Measurements from ENCODE around the gene SLC2A9.

SLC2A9 gene

DNA sequence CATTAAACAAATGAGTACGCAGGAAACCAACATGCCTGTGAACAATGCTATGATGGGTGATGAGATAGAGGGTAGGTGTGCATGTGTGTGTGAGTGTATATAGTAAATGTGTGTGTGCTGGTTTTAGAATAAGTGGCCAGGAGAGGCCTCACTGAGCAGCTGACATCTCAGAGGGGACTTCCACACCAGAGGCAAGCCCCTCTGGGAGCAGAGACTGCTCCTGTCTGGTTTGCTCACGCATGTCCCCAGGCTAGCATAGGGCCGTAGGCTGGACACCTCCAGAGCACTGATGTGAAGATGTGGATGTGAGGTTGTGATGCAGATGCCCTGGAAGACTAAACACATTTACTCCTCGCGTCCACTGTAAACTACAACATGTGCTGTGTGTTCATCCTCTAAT is 135.3 kb downstream of the SLC2A9 start:
- TF ChIP-seq, protein P1, sequence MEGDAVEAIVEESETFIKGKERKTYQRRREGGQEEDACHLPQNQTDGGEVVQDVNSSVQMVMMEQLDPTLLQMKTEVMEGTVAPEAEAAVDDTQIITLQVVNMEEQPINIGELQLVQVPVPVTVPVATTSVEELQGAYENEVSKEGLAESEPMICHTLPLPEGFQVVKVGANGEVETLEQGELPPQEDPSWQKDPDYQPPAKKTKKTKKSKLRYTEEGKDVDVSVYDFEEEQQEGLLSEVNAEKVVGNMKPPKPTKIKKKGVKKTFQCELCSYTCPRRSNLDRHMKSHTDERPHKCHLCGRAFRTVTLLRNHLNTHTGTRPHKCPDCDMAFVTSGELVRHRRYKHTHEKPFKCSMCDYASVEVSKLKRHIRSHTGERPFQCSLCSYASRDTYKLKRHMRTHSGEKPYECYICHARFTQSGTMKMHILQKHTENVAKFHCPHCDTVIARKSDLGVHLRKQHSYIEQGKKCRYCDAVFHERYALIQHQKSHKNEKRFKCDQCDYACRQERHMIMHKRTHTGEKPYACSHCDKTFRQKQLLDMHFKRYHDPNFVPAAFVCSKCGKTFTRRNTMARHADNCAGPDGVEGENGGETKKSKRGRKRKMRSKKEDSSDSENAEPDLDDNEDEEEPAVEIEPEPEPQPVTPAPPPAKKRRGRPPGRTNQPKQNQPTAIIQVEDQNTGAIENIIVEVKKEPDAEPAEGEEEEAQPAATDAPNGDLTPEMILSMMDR (IDR thresholded peaks at IDR 0.05; ENCODE audit: control insufficient read depth, extremely low read depth, insufficient read depth) = no peak
- H3K4me3 ChIP-seq (ENCODE audit: low read depth, low read length) = no peak overlapping the region
- DNase-seq (ENCODE audit: low read depth) = no peak

DNA sequence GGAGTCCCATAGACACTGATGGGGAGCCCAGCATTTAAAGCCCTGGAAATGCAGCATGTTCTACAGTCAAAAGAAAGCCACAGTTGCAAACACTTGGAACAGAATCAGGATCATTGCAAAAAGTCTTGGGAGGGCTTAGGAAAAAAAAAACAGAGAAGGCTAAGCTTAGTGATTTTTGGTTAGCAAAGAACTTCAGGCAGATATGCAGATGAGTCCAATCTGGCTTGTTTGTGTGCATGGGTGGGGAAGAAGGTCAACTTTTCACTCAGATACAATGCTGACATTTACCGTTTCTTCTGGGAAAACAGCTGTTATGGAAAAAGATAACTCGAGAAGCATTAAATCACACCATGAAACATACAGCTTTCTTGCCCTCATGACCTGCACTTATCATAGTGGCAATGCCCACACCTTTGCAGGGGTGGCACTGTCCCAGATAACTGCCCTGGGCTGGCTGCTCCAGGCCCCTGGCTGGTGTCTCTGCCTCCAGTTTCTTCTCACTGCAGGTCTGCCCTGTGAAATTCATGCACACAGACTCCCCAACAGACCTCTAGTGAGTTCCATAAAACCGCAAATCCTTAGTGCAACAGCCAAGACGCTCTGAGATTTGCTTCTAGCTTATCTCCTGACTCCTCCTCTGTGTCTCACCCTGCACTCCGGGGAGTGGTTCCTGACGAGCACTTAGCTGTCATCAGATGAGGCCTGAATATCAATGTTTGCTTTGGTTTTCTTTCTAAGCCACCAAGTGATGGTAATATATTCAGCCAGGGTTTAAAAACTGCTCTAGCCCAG is 140.7 kb downstream of the SLC2A9 start:
- TF ChIP-seq, protein P1 (IDR thresholded peaks at IDR 0.05; ENCODE audit: control insufficient read depth, extremely low read depth, insufficient read depth) = no peak
- H3K4me3 ChIP-seq (ENCODE audit: low read depth, low read length) = no peak overlapping the region
- no peak for DNase-seq (ENCODE audit: low read depth)

DNA sequence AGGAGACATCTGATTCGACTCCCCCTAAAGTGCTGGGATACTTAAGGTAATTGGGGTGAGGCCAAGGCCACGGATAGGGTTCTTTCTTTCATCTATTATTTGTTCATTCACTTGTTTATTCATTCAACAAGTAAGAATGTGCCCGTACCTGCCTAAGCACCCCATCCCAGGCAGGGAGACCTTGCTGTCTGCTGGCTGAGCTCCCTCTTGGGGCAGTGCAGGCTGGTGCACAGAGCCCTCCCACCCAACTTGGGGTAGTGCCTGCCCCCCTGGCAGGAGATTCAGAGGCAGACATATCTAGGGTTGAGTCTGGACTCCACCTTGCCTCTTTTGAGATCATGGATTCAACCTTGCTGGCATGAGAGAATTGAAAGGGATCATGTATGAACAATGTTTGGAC is 144.2 kb downstream of the SLC2A9 start:
- DNase-seq (ENCODE audit: low read depth) = no peak
- TF ChIP-seq, protein P1 (IDR thresholded peaks at IDR 0.05; ENCODE audit: control insufficient read depth, extremely low read depth, insufficient read depth) = no peak

DNA sequence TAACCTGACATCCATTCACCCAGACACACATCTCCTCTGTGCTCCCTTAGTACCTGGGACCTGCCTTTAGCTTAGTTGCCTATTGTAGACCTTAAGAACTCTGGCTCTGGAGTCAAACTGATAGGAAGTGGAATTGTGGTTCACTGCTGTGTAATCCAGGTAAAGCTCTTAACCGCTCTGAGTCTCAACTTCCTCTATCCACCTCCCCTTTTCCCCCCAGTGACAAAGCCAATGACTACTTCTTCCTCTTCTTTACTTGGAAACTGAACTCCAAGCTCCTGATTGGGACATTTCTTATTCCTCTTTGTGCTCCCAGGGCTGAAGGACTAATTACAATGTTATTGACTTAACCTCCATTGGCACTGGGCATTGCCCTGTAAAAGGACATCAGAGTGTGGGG is 145.8 kb downstream of the SLC2A9 start:
- no peak overlapping the region for H3K4me3 ChIP-seq (ENCODE audit: low read depth, low read length)
- TF ChIP-seq, protein P1 (IDR thresholded peaks at IDR 0.05; ENCODE audit: control insufficient read depth, extremely low read depth, insufficient read depth) = no peak
- DNase-seq (ENCODE audit: low read depth) = no peak

More for the DNA sequence above, 144.2 kb downstream of the SLC2A9 start:
- no peak overlapping the region for H3K4me3 ChIP-seq (ENCODE audit: low read depth, low read length)

DNA sequence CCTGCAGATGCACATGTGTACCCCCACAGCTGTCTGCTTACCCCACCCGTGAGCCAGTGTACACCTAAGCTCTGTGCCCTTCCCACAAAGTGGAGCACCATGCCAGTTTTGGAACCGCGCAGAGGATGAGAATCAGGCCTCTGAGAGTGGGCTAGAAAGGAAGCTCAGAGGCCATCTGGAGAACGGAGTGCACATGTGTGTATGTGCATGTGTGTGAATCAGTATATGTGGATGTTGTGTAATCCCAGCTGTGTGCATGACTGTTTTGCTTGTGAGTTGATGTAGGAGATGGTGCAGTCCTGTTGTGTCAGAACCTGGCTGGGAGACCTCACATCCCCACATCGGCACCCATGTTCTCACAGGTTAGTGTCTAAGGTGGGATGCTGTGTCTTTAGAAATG is 146.9 kb downstream of the SLC2A9 start:
- TF ChIP-seq, protein P1 (IDR thresholded peaks at IDR 0.05; ENCODE audit: control insufficient read depth, extremely low read depth, insufficient read depth) = no peak
- no peak for DNase-seq (ENCODE audit: low read depth)
- H3K4me3 ChIP-seq (ENCODE audit: low read depth, low read length) = no peak overlapping the region

DNA sequence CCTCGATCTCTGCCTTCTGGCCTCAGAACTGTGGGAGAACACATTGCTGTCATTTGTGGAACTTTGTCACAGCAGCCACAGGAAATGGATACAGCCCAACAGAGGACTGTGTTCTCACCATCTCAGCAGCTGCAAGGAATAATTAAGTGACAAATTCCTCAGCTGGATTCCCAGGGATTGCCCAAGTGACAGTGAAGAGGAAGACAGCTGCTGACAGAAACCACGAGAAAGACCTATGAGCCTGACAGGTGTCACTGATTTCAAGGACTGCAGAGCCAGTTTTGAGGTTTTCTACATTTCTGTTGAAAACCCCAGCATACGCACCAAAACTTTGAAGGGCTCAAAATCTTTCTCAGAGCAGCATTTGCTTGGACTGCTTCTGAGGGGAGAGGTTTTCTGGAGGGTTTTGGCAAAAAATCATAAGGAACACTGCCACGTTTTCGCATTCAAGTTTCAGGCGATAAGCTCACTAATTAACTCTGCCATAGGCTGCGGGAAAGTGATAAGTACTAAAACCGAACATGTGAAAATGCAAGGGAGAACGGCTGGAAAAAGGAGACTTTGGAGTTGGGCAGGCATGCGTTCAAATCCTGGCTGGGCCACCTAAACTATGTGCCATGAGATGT is 151.0 kb downstream of the SLC2A9 start:
- H3K4me3 ChIP-seq (ENCODE audit: low read depth, low read length) = no peak overlapping the region
- DNase-seq (ENCODE audit: low read depth) = no peak
- TF ChIP-seq, protein P1 (IDR thresholded peaks at IDR 0.05; ENCODE audit: control insufficient read depth, extremely low read depth, insufficient read depth) = no peak

All from LNCaP clone FGC (cell line).